Putamen (tissue), 1 donor: ENCODE results near the gene NCOA3.
"Not testable (repeated sequence)": the region's sequence is repeated elsewhere in the genome, so short reads cannot be mapped to it uniquely, and the experiment has no call there.

Experiments used
- DNase-seq: peaks from one replicate; pipeline ENCODE4 v3.0.0-alpha.2; 2016; ENCODE audit warnings: low spot score

Gene NCOA3

GRCh38 chr20:47540443-47541354 is 39.0 kb downstream of the NCOA3 start:
- no peak for DNase-seq

GRCh38 chr20:47541355-47541922 is 39.8 kb downstream of the NCOA3 start:
- no peak for DNase-seq

- no peak for DNase-seq
Observed at GRCh38 chr20:47543006-47543431, 41.3 kb downstream of the NCOA3 start.

GRCh38 chr20:47544240-47544639 is 42.6 kb downstream of the NCOA3 start:
- DNase-seq = no peak

GRCh38 chr20:47544852-47545251 is 43.2 kb downstream of the NCOA3 start:
- DNase-seq = no peak

GRCh38 chr20:47545499-47545898 is 43.8 kb downstream of the NCOA3 start:
- DNase-seq = no peak

GRCh38 chr20:47546184-47547033 is 44.7 kb downstream of the NCOA3 start:
- no peak for DNase-seq

GRCh38 chr20:47547034-47547387 is 45.3 kb downstream of the NCOA3 start:
- DNase-seq = no peak

GRCh38 chr20:47549671-47550070 is 48.0 kb downstream of the NCOA3 start:
- DNase-seq = no peak

GRCh38 chr20:47551222-47551621 is 49.5 kb downstream of the NCOA3 start:
- DNase-seq = no peak

GRCh38 chr20:47551841-47552240 is 50.2 kb downstream of the NCOA3 start:
- DNase-seq = no peak

GRCh38 chr20:47552996-47553395 is 51.3 kb downstream of the NCOA3 start:
- no peak for DNase-seq

- DNase-seq = not testable (repeated sequence)
Observed at GRCh38 chr20:47553594-47554235, 52.0 kb downstream of the NCOA3 start.

- not testable (repeated sequence) for DNase-seq
Observed at GRCh38 chr20:47554283-47554682, 52.6 kb downstream of the NCOA3 start.

GRCh38 chr20:47557218-47557617 is 55.5 kb downstream of the NCOA3 start:
- no peak for DNase-seq

- no peak for DNase-seq
Observed at GRCh38 chr20:47557791-47558190, 56.1 kb downstream of the NCOA3 start.

- no peak for DNase-seq
Observed at GRCh38 chr20:47558295-47559066, 56.8 kb downstream of the NCOA3 start.

- no peak for DNase-seq
Observed at GRCh38 chr20:47559141-47559540, 57.5 kb downstream of the NCOA3 start.

- no peak for DNase-seq
Observed at GRCh38 chr20:47561180-47561579, 59.5 kb downstream of the NCOA3 start.

GRCh38 chr20:47561603-47562583 is 60.2 kb downstream of the NCOA3 start:
- no peak for DNase-seq
